ENCODE data around the gene CDRT4.

Gene CDRT4

DNA sequence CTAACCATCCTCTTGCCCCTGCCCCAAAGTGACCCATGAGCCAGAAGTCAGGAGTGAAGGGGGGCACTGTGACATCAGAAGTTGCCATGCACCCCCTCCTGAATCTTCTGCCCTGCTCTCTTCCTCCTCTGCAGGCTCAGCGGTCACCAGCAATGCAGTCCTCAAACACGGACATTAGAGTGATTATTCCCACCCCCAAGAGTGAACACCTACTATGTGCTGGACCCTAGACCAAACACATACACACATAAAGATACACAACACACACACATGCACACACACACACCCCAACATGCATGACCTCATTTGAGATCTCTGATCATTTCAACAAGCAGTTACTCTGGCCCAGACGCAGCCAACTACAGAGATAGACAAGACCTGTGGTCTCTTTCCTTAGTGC lies at the start of gene CDRT4:
Gene CDRT4 (minus strand): TSS at position 30 of the 400 bp plus-strand sequence. CDS start 27,383 bp downstream, outside the sequence.
- no peaks in the 10 kb centered on the region for H3K4me1 ChIP-seq (ENCODE audit: control insufficient read depth, low read depth, low read length)
- H3K27me3 ChIP-seq (ENCODE audit: control insufficient read depth, insufficient read depth, low read length) = no peaks in the 10 kb centered on the region
- no peak within 1 kb of the TSS for H3K4me3 ChIP-seq (ENCODE audit: low read length)
- no peaks in the 10 kb centered on the region for H3K9me3 ChIP-seq (ENCODE audit: control insufficient read depth, low read depth, low read length)
- H3K9ac ChIP-seq (ENCODE audit: low read length) = no peak within 1 kb of the TSS
- no peak within 1 kb of the TSS for H3K27ac ChIP-seq (ENCODE audit: low read length)
- H3K36me3 ChIP-seq (ENCODE audit: control insufficient read depth, low read depth, low read length) = no peaks in the 10 kb centered on the region

DNA sequence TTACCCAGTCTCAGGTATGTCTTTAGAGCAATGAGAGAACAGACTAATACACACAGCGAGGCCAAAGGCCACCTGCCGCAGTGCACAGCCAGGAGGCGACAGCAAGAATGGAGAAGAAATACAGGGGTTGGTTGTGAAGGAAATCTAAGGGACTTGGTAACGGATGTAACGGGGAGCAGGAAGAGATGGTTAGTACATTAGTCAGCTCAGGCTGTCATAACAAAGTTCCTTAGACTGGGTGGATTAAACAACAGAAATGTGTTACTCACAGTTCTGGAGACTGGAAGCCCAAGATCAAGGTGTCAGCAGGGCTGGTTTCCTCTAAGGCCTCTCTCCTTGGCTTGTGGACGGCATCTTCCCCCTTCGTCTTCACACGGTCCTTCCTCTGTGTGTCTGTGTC lies 48.7 kb upstream of the CDRT4 start:
- H3K9me3 ChIP-seq (ENCODE audit: control insufficient read depth, low read depth, low read length) = no peaks in the 10 kb centered on the region
- no peaks in the 10 kb centered on the region for H3K4me1 ChIP-seq (ENCODE audit: control insufficient read depth, low read depth, low read length)
- no peaks in the 10 kb centered on the region for H3K27me3 ChIP-seq (ENCODE audit: control insufficient read depth, insufficient read depth, low read length)
- no peak overlapping the region for H3K9ac ChIP-seq (ENCODE audit: low read length)
- peaks cover 7% of the 10 kb centered on the region for H3K36me3 ChIP-seq (ENCODE audit: control insufficient read depth, low read depth, low read length)
- H3K27ac ChIP-seq (ENCODE audit: low read length) = no peak overlapping the region
- no peak overlapping the region for H3K4me3 ChIP-seq (ENCODE audit: low read length)

DNA sequence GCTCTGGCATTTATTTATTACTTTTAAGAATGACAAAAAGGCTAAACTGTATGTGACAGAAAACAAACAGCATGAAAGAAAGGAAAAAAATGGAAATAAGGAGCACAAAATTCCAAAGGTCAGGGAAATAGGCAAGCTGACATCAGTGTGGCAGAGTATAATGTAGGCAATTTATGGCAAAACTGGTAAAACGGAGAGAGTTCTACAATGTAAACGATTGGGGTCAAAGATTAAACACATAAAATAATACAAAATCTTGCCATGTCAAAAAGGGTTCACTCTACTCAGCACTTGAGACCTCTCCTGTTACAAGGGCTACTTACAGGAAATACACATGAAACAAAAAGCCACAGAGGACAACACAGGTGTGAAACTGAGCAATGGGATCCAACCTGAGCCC lies 47.0 kb upstream of the CDRT4 start:
- H3K4me3 ChIP-seq (ENCODE audit: low read length) = no peak overlapping the region
- H3K36me3 ChIP-seq (ENCODE audit: control insufficient read depth, low read depth, low read length) = peaks cover 7% of the 10 kb centered on the region
- H3K9me3 ChIP-seq (ENCODE audit: control insufficient read depth, low read depth, low read length) = no peaks in the 10 kb centered on the region
- no peaks in the 10 kb centered on the region for H3K27me3 ChIP-seq (ENCODE audit: control insufficient read depth, insufficient read depth, low read length)
- H3K9ac ChIP-seq (ENCODE audit: low read length) = no peak overlapping the region
- H3K27ac ChIP-seq (ENCODE audit: low read length) = no peak overlapping the region
- H3K4me1 ChIP-seq (ENCODE audit: control insufficient read depth, low read depth, low read length) = no peaks in the 10 kb centered on the region

DNA sequence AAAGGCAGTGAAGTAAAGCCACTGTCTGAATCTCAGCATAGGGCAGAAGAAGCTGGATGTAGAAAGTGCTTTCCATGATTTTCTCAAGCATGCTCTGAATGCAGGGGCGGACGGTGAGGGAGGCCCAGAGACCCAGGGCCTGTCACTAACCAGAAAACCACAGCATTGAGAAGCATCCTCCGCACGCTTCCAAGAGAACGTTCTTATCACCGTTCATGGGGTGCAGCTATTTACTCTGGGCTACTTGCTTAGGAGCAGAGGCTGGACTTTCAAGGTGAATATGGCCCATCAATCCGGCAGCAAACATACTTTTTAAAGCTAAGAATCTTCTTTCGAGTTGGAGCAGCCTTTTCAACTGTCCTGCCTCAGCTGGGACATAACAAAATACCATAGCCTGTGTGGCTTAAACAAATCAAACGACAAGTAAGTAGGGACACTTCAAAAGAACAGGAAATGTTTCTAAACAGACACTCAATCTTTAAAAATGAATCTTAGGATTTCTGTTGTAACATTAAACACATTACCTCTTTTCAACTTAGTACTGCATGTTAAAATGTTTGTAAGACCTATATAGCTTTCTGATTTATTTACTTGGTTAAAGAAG lies 46.5 kb upstream of the CDRT4 start:
- H3K36me3 ChIP-seq (ENCODE audit: control insufficient read depth, low read depth, low read length) = peaks cover 7% of the 10 kb centered on the region

GRCh38 chr17:15513058-15513791 lies 45.8 kb upstream of the CDRT4 start:
- H3K4me1 ChIP-seq (ENCODE audit: control insufficient read depth, low read depth, low read length) = no peaks in the 10 kb centered on the region
- H3K4me3 ChIP-seq (ENCODE audit: low read length) = no peak overlapping the region
- H3K9ac ChIP-seq (ENCODE audit: low read length) = no peak overlapping the region
- no peaks in the 10 kb centered on the region for H3K27me3 ChIP-seq (ENCODE audit: control insufficient read depth, insufficient read depth, low read length)
- no peaks in the 10 kb centered on the region for H3K9me3 ChIP-seq (ENCODE audit: control insufficient read depth, low read depth, low read length)
- no peak overlapping the region for H3K27ac ChIP-seq (ENCODE audit: low read length)
- peaks cover 7% of the 10 kb centered on the region for H3K36me3 ChIP-seq (ENCODE audit: control insufficient read depth, low read depth, low read length)

More for the DNA sequence above, 46.5 kb upstream of the CDRT4 start:
- Histone ChIP-seq H3K4me3 (ENCODE audit: low read length) (no peak overlapping the region), H3K27me3 (ENCODE audit: control insufficient read depth, insufficient read depth, low read length) (no peaks in the 10 kb centered on the region), H3K9ac (ENCODE audit: low read length) (no peak overlapping the region), H3K27ac (ENCODE audit: low read length) (no peak overlapping the region), H3K9me3 (ENCODE audit: control insufficient read depth, low read depth, low read length) (no peaks in the 10 kb centered on the region), H3K4me1 (ENCODE audit: control insufficient read depth, low read depth, low read length) (no peaks in the 10 kb centered on the region)

DNA sequence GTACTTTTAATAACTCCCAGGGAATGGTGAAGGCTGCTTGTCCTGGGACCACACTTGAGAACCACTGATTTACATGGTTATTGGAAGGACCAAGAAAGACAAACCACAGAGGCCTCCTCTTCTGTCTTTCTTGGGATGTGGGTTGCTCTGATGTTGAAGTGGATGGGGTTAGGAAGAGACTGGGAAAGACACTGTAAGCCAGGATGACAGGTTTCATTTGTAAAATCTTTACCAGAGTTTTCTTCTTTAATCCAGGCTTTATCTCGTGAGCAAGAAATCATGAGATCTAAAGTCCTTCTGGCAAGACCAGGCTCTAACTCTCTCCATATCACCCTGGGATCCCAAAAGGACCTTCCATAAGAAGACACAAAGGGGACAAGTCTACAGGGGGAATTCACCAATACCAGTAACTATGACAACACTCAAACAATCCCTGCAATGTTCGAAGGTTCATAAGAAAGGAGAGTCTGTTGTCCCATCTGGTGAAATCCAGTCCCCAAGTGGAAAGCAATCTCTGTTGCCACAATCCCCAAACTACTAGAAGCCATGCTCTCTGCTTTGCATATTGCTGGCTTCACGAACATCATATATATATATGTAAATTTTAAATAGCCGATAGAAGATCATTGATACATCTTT lies 44.8 kb upstream of the CDRT4 start:
- Histone ChIP-seq H3K27me3 (ENCODE audit: control insufficient read depth, insufficient read depth, low read length) (no peaks in the 10 kb centered on the region), H3K9ac (ENCODE audit: low read length) (no peak overlapping the region), H3K36me3 (ENCODE audit: control insufficient read depth, low read depth, low read length) (peaks cover 7% of the 10 kb centered on the region), H3K4me3 (ENCODE audit: low read length) (no peak overlapping the region), H3K4me1 (ENCODE audit: control insufficient read depth, low read depth, low read length) (no peaks in the 10 kb centered on the region), H3K27ac (ENCODE audit: low read length) (no peak overlapping the region), H3K9me3 (ENCODE audit: control insufficient read depth, low read depth, low read length) (no peaks in the 10 kb centered on the region)

DNA sequence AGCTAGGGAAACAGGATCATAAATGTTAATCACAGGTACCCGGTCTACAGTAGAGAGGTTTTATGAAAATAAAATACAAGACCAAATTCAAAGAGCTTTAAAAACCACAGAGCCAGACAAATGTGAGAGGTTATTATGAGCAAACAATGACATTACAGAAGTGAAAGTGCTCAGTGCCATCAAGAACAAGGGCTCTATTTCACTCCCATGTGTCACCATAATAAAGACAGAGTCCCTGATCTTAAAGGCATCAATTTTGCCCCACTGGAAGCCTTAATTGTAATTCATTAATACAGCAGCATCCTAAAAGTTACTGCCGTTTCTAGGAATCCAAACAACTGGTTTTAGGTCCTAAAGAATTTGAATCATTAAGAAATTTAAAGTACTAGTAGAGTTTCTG lies 43.7 kb upstream of the CDRT4 start:
- Histone ChIP-seq H3K36me3 (ENCODE audit: control insufficient read depth, low read depth, low read length) (peaks cover 2% of the 10 kb centered on the region), H3K4me3 (ENCODE audit: low read length) (no peak overlapping the region), H3K27ac (ENCODE audit: low read length) (no peak overlapping the region), H3K4me1 (ENCODE audit: control insufficient read depth, low read depth, low read length) (no peaks in the 10 kb centered on the region), H3K27me3 (ENCODE audit: control insufficient read depth, insufficient read depth, low read length) (no peaks in the 10 kb centered on the region), H3K9me3 (ENCODE audit: control insufficient read depth, low read depth, low read length) (no peaks in the 10 kb centered on the region), H3K9ac (ENCODE audit: low read length) (no peak overlapping the region)

GRCh38 chr17:15510361-15510760 lies 42.9 kb upstream of the CDRT4 start:
- Histone ChIP-seq H3K4me1 (ENCODE audit: control insufficient read depth, low read depth, low read length) (no peaks in the 10 kb centered on the region), H3K9me3 (ENCODE audit: control insufficient read depth, low read depth, low read length) (no peaks in the 10 kb centered on the region), H3K4me3 (ENCODE audit: low read length) (no peak overlapping the region), H3K36me3 (ENCODE audit: control insufficient read depth, low read depth, low read length) (no peaks in the 10 kb centered on the region), H3K27me3 (ENCODE audit: control insufficient read depth, insufficient read depth, low read length) (no peaks in the 10 kb centered on the region), H3K9ac (ENCODE audit: low read length) (no peak overlapping the region), H3K27ac (ENCODE audit: low read length) (no peak overlapping the region)

DNA sequence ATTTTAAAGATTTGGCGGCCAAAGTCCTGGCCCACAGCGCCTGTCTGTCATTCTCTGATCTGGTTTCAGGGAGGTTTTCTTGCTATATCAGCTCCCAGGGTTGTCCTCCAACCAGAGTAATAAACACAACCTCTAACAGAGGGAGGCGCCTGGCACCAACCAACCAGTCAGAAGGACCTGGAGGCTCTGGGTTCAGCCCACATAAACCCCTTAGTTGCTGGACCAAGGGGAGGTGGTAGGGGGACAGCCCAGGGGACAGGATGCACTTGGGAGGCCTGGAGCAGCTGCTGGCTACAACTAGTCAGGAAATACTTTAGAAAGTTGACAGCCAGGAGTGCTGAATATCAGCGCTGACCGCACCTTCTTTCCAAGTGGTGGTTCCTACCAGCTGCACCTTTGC lies 41.7 kb upstream of the CDRT4 start:
- no peak overlapping the region for H3K9ac ChIP-seq (ENCODE audit: low read length)
- H3K4me3 ChIP-seq (ENCODE audit: low read length) = no peak overlapping the region
- H3K27me3 ChIP-seq (ENCODE audit: control insufficient read depth, insufficient read depth, low read length) = no peaks in the 10 kb centered on the region
- H3K36me3 ChIP-seq (ENCODE audit: control insufficient read depth, low read depth, low read length) = no peaks in the 10 kb centered on the region
- H3K4me1 ChIP-seq (ENCODE audit: control insufficient read depth, low read depth, low read length) = no peaks in the 10 kb centered on the region
- no peak overlapping the region for H3K27ac ChIP-seq (ENCODE audit: low read length)
- no peaks in the 10 kb centered on the region for H3K9me3 ChIP-seq (ENCODE audit: control insufficient read depth, low read depth, low read length)

DNA sequence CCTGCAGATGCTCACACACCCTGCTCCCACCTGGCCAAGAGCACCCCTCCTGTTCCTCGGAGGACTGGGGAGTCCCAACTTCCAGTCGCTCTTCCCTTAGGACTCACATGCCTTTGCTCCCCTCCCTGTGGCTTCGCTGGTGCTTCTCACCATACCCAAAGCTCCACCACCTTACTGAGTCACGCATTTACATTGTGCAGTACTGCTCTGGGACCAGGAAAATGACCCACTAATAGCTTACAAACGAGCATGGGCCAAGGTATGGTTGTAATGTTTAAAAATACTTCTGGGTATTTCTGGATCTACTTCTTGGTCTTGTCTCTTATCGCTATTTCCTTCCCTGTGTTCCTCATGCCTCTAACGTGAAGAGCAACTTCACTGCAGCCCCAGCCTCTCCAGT lies 41.0 kb upstream of the CDRT4 start:
- no peak overlapping the region for H3K27ac ChIP-seq (ENCODE audit: low read length)
- H3K4me3 ChIP-seq (ENCODE audit: low read length) = no peak overlapping the region
- no peak overlapping the region for H3K9ac ChIP-seq (ENCODE audit: low read length)
- no peaks in the 10 kb centered on the region for H3K9me3 ChIP-seq (ENCODE audit: control insufficient read depth, low read depth, low read length)
- no peaks in the 10 kb centered on the region for H3K27me3 ChIP-seq (ENCODE audit: control insufficient read depth, insufficient read depth, low read length)
- no peaks in the 10 kb centered on the region for H3K36me3 ChIP-seq (ENCODE audit: control insufficient read depth, low read depth, low read length)
- no peaks in the 10 kb centered on the region for H3K4me1 ChIP-seq (ENCODE audit: control insufficient read depth, low read depth, low read length)

DNA sequence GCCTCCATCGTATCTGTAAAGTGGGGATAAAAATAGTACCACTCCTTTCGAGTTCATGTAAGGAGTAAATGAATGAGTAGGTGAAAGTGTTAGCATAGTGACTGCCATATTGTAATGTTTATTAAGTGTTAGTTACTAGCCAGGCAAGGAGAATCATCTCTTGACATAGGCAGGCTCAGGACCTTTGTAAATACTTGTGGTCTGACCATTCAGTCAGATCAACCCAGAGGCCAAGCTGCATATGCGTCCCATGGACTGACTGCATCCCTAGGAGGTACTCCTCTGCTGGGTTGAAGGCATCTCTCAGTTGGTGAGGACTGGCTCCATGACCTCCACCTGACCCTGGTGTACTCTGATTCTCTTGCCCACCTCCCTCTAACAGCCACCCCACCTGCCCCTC lies 40.5 kb upstream of the CDRT4 start:
- Histone ChIP-seq H3K27ac (ENCODE audit: low read length) (no peak overlapping the region), H3K4me1 (ENCODE audit: control insufficient read depth, low read depth, low read length) (no peaks in the 10 kb centered on the region), H3K4me3 (ENCODE audit: low read length) (no peak overlapping the region), H3K9me3 (ENCODE audit: control insufficient read depth, low read depth, low read length) (no peaks in the 10 kb centered on the region), H3K9ac (ENCODE audit: low read length) (no peak overlapping the region), H3K27me3 (ENCODE audit: control insufficient read depth, insufficient read depth, low read length) (no peaks in the 10 kb centered on the region), H3K36me3 (ENCODE audit: control insufficient read depth, low read depth, low read length) (no peaks in the 10 kb centered on the region)

DNA sequence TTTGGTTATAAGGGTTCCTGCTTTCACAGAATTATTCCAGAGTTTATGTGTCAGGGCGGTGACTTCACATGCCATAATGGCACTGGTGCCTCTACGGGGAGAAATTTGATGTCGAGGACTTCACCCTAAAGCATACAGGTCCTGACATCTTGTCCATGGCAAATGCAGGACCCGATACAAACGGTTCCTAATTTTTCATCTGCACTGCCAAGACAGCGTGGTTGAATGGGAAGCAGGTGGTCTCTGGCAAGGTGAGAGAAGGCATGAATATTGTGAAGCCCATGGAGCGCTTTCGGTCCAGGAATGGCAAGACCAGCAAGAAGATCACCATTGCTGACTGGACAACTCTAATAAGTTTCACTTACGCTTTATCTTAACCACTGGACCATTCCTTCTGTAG lies 39.6 kb upstream of the CDRT4 start:
- H3K9ac ChIP-seq (ENCODE audit: low read length) = no peak overlapping the region
- no peak overlapping the region for H3K4me3 ChIP-seq (ENCODE audit: low read length)
- no peaks in the 10 kb centered on the region for H3K36me3 ChIP-seq (ENCODE audit: control insufficient read depth, low read depth, low read length)
- H3K27me3 ChIP-seq (ENCODE audit: control insufficient read depth, insufficient read depth, low read length) = no peaks in the 10 kb centered on the region
- H3K9me3 ChIP-seq (ENCODE audit: control insufficient read depth, low read depth, low read length) = no peaks in the 10 kb centered on the region
- no peak overlapping the region for H3K27ac ChIP-seq (ENCODE audit: low read length)
- H3K4me1 ChIP-seq (ENCODE audit: control insufficient read depth, low read depth, low read length) = peaks cover 6% of the 10 kb centered on the region

Measured in iPS-18a (cell line).